ENCODE data around the gene DIAPH3.

Gene DIAPH3

GRCh38 chr13:59950266-59950665, 213.5 kb downstream of the DIAPH3 start:
- DNase-seq, result peak; percentile 8

GRCh38 chr13:59948686-59949085, 215.0 kb downstream of the DIAPH3 start:
- no peak for DNase-seq

- no peak for DNase-seq
These were observed 216.8 kb downstream of the DIAPH3 start for GRCh38 chr13:59946944-59947343.

GRCh38 chr13:59931621-59932020, 232.1 kb downstream of the DIAPH3 start:
- DNase-seq, result peak; percentile 65

- no peak for DNase-seq
These were observed 239.5 kb downstream of the DIAPH3 start for GRCh38 chr13:59924256-59924655.

GRCh38 chr13:59915252-59915651, 248.5 kb downstream of the DIAPH3 start:
- no peak for DNase-seq

GRCh38 chr13:59914556-59914955, 249.2 kb downstream of the DIAPH3 start:
- DNase-seq, result no peak

- no peak for DNase-seq
These were observed 257.2 kb downstream of the DIAPH3 start for GRCh38 chr13:59906413-59907049.

- no peak for DNase-seq
These were observed 262.5 kb downstream of the DIAPH3 start for GRCh38 chr13:59901191-59901590.

GRCh38 chr13:59898066-59898465, 265.7 kb downstream of the DIAPH3 start:
- DNase-seq, result no peak

- DNase-seq, result no peak
These were observed 270.5 kb downstream of the DIAPH3 start for GRCh38 chr13:59893266-59893665.

- no peak for DNase-seq
These were observed 272.7 kb downstream of the DIAPH3 start for GRCh38 chr13:59891053-59891452.

GRCh38 chr13:59890054-59890453, 273.7 kb downstream of the DIAPH3 start:
- no peak for DNase-seq

- DNase-seq, result no peak
These were observed 275.3 kb downstream of the DIAPH3 start for GRCh38 chr13:59888408-59888807.

- DNase-seq, result no peak
These were observed 278.7 kb downstream of the DIAPH3 start for GRCh38 chr13:59885076-59885475.

GRCh38 chr13:59883885-59884284, 279.8 kb downstream of the DIAPH3 start:
- no peak for DNase-seq

GRCh38 chr13:59880468-59880867, 283.3 kb downstream of the DIAPH3 start:
- no peak for DNase-seq

GRCh38 chr13:59879281-59879680, 284.4 kb downstream of the DIAPH3 start:
- no peak for DNase-seq

GRCh38 chr13:59877933-59878332, 285.8 kb downstream of the DIAPH3 start:
- DNase-seq, result no peak

GRCh38 chr13:59874973-59875372, 288.8 kb downstream of the DIAPH3 start:
- DNase-seq, result no peak

- DNase-seq, result no peak
These were observed 289.9 kb downstream of the DIAPH3 start for GRCh38 chr13:59873856-59874255.

- DNase-seq, result no peak
These were observed 290.4 kb downstream of the DIAPH3 start for GRCh38 chr13:59873309-59873708.

GRCh38 chr13:59867867-59868266, 295.9 kb downstream of the DIAPH3 start:
- DNase-seq, result no peak

- DNase-seq, result no peak
These were observed 298.3 kb downstream of the DIAPH3 start for GRCh38 chr13:59865398-59865797.

GRCh38 chr13:59863621-59864020, 300.1 kb downstream of the DIAPH3 start:
- DNase-seq, result no peak
